Keratinocyte (primary cell): ENCODE measurements around the gene ZNF823. TPM values are rescaled to one million over a fixed set of nuclear protein-coding genes. Genes with fewer than 3 reads are reported as not detected.

ENCODE experiments used
- DNase-seq: peaks from one replicate; pipeline ENCODE4 v3.0.0-alpha.2; 2011; ENCODE audit warnings: low read depth, missing footprints, low spot score
- FAIRE-seq: peaks from 2 replicates; lab custom pipeline; 2011; peaks lifted over from hg19 to GRCh38; lab: Jason Lieb, UNC
- H2AFZ ChIP-seq: 2 replicates; pipeline ENCODE4 v1.6.0; 2012; ENCODE audit warnings: low read length, control low read depth, inconsistent platforms; ENCODE audit not compliant: control insufficient read depth
- H3K27ac ChIP-seq: 2 replicates; pipeline ENCODE4 v1.5.1; 2011; ENCODE audit warnings: low read length; ENCODE audit not compliant: control insufficient read depth, insufficient read depth
- H3K27me3 ChIP-seq: 3 replicates; pipeline ENCODE4 v1.6.0; 2011; ENCODE audit warnings: low read length; ENCODE audit not compliant: control insufficient read depth, insufficient read depth; ENCODE audit errors: extremely low read depth
- H3K36me3 ChIP-seq, 2 experiments: 2 replicates in 1 of 2; 3 replicates in 1 of 2; pipeline ENCODE4 v1.5.1; 2011; ENCODE audit warnings: low read length in 2 of 2, mild to moderate bottlenecking in 1 of 2; ENCODE audit not compliant: control insufficient read depth in 2 of 2, insufficient read depth in 2 of 2; ENCODE audit errors: extremely low read depth in 1 of 2
- H3K4me1 ChIP-seq: 3 replicates; pipeline ENCODE4 v1.5.1; 2011; ENCODE audit warnings: low read length; ENCODE audit not compliant: control insufficient read depth, insufficient read depth; ENCODE audit errors: extremely low read depth
- H3K4me2 ChIP-seq: 3 replicates; pipeline ENCODE4 v1.6.0; 2011; ENCODE audit warnings: low read depth, low read length; ENCODE audit not compliant: control insufficient read depth, insufficient read depth; ENCODE audit errors: extremely low read depth
- H3K4me3 ChIP-seq, 3 experiments: fragments of 200-600 bp in 1 of 3; sonication (generic) in 1 of 3; 2 replicates in 2 of 3; 3 replicates in 1 of 3; pipeline ENCODE4 v1.5.1; 2011 to 2016; ENCODE audit warnings: low read length in 3 of 3, mild to moderate bottlenecking in 3 of 3, control low read depth in 2 of 3, inconsistent platforms in 1 of 3, low read depth in 1 of 3, mixed read lengths in 1 of 3, mixed run types in 1 of 3, moderate library complexity in 1 of 3; ENCODE audit not compliant: control insufficient read depth in 2 of 3, insufficient read depth in 2 of 3; ENCODE audit errors: extremely low read depth in 1 of 3
- H3K79me2 ChIP-seq: 2 replicates; pipeline ENCODE4 v1.6.0; 2012; ENCODE audit warnings: low read length; ENCODE audit not compliant: control insufficient read depth, insufficient read depth
- H3K9ac ChIP-seq: 3 replicates; pipeline ENCODE4 v1.6.0; 2011; ENCODE audit warnings: low read length; ENCODE audit not compliant: control insufficient read depth, insufficient read depth; ENCODE audit errors: extremely low read depth
- H3K9me1 ChIP-seq: 3 replicates; pipeline ENCODE4 v1.6.0; 2011; ENCODE audit warnings: low read length; ENCODE audit not compliant: control insufficient read depth, insufficient read depth; ENCODE audit errors: extremely low read depth
- H3K9me3 ChIP-seq: 2 replicates; pipeline ENCODE4 v1.5.1; 2012; ENCODE audit warnings: low read depth, low read length; ENCODE audit not compliant: control insufficient read depth
- H4K20me1 ChIP-seq: 3 replicates; pipeline ENCODE4 v1.6.0; 2011; ENCODE audit warnings: low read length; ENCODE audit not compliant: control insufficient read depth, insufficient read depth; ENCODE audit errors: extremely low read depth
- CTCF ChIP-seq, 3 experiments: IDR thresholded peaks in 1 of 3; conservative IDR thresholded peaks in 1 of 3; optimal IDR thresholded peaks in 1 of 3; 2 replicates in 2 of 3; 3 replicates in 1 of 3; pipeline versions ENCODE3 to v1.5.1; 2011; ENCODE audit warnings: low read length in 3 of 3, mild to moderate bottlenecking in 3 of 3, moderate library complexity in 2 of 3, control low read depth in 1 of 3, inconsistent platforms in 1 of 3; ENCODE audit not compliant: insufficient read depth in 2 of 3; ENCODE audit errors: extremely low read depth in 1 of 3
- EZH2 ChIP-seq: IDR thresholded peaks from one replicate; pipeline ENCODE4 v1.6.1; 2012; ENCODE audit warnings: inconsistent platforms, mild to moderate bottlenecking, low read length, moderate library complexity
- dilution Hi-C: fragments of 300-500 bp; cut with MboI; formaldehyde crosslinking; loops from one replicate; pipeline ENCODE4 v1.7.0; 2020; ENCODE audit warnings: low sequenced_read_pairs; ENCODE audit not compliant: extremely low pct_ligation_motif_present
- polyA plus RNA-seq, 5 experiments: library from polyadenylated mRNA; depleted of rRNA in 3 of 5; stranded (reverse) in 3 of 5; stranded (forward) in 1 of 5; unstranded in 1 of 5; fragments of >200 nt; gene quantifications; 1 replicate in 1 of 5; 2 replicates in 3 of 5; 3 replicates in 1 of 5; pipeline versions ENCODE4 v1.2.1 to v1.2.3, GENCODE V29; 2011 to 2012; ENCODE audit warnings: missing spikeins in 2 of 5, low read depth in 1 of 5, low replicate concordance in 1 of 5

ZNF823 gene
- polyA plus RNA-seq, 1 donor (not counting 4 experiments of a cell fraction or from before 2014, with no cell fraction given): 6.3 TPM

GRCh38 chr19:11721681-11722080, 17.1 kb downstream of the ZNF823 start:
- dilution Hi-C loops: no loop called here
- no peak for FAIRE-seq
- peaks cover 27% of the 10 kb centered on the region for H3K9me3 ChIP-seq

GRCh38 chr19:11710313-11710712, 28.4 kb downstream of the ZNF823 start:
- no peak overlapping the region for H3K4me3 ChIP-seq
- H2AFZ ChIP-seq: no peak overlapping the region
- FAIRE-seq: no peak
- H3K36me3 ChIP-seq: no peaks in the 10 kb centered on the region
- TF ChIP-seq EZH2 (no peak), CTCF (optimal IDR thresholded peaks at IDR 0.05 in 1 of 3, IDR thresholded peaks at IDR 0.05 in 1 of 3, conservative IDR thresholded peaks at IDR 0.05 in 1 of 3; ENCODE audit: extremely low read depth in 1 of 3, insufficient read depth in 2 of 3, low read length in 3 of 3) (no peak)
- DNase-seq: no peak
- no peaks in the 10 kb centered on the region for H4K20me1 ChIP-seq
- H3K9ac ChIP-seq: no peak overlapping the region
- no peaks in the 10 kb centered on the region for H3K27me3 ChIP-seq
- H3K9me3 ChIP-seq: no peaks in the 10 kb centered on the region
- no peak overlapping the region for H3K27ac ChIP-seq
- no peak overlapping the region for H3K4me2 ChIP-seq
- H3K79me2 ChIP-seq: no peaks in the 10 kb centered on the region
- H3K4me1 ChIP-seq: no peaks in the 10 kb centered on the region
- no peaks in the 10 kb centered on the region for H3K9me1 ChIP-seq
- dilution Hi-C loops: no loop called here

More at GRCh38 chr19:11721681-11722080, 17.1 kb downstream of the ZNF823 start:
- no peaks in the 10 kb centered on the region for H3K9me1 ChIP-seq
- no peaks in the 10 kb centered on the region for H4K20me1 ChIP-seq
- no peak overlapping the region for H3K4me2 ChIP-seq
- TF ChIP-seq CTCF (optimal IDR thresholded peaks at IDR 0.05 in 1 of 3, IDR thresholded peaks at IDR 0.05 in 1 of 3, conservative IDR thresholded peaks at IDR 0.05 in 1 of 3; ENCODE audit: extremely low read depth in 1 of 3, insufficient read depth in 2 of 3, low read length in 3 of 3) (no peak), EZH2 (no peak)
- H3K36me3 ChIP-seq: peaks cover 17 to 20% of the 10 kb centered on the region in 2 experiments
- H3K4me1 ChIP-seq: no peaks in the 10 kb centered on the region
- no peak overlapping the region for H3K4me3 ChIP-seq
- H2AFZ ChIP-seq: no peak overlapping the region
- DNase-seq: no peak
- peaks cover 2% of the 10 kb centered on the region for H3K79me2 ChIP-seq
- H3K27me3 ChIP-seq: no peaks in the 10 kb centered on the region
- no peak overlapping the region for H3K27ac ChIP-seq
- H3K9ac ChIP-seq: no peak overlapping the region
